ENCODE data around the gene ATP6V0E1. TPM values are rescaled to one million over a fixed set of nuclear protein-coding genes. Genes with fewer than 3 reads are reported as not detected.

The ATP6V0E1 gene
- total RNA-seq, 2 donors from 2014 or later = 156 to 193 TPM

DNA sequence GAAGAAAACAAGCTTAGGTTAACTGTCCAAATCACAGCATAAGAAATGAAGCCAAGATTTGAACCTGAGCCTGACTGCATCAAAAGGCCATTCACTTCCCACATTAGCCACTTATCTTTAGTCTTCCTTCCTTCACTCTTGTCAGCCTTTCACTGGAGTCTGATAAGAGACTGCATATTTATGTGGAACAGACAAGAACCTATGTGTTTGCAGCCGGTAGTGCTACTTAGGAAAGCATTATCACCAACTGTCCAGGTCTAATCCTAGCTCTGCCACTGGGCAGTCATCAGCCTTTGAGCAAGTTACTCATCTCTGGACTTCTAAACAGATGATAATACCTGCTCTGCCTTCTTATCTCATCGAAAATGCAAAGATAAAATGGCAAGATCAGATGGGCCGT is 12.1 kb upstream of the ATP6V0E1 start:
- no peak overlapping the region for H3K4me3 ChIP-seq
- DNase-seq (ENCODE audit: low spot score) = no peak
- no peak overlapping the region for H3K27ac ChIP-seq
- no peaks in the 10 kb centered on the region for H3K9me3 ChIP-seq
- peaks cover 10% of the 10 kb centered on the region for H3K36me3 ChIP-seq
- H3K27me3 ChIP-seq = no peaks in the 10 kb centered on the region
- TF ChIP-seq, protein P1, sequence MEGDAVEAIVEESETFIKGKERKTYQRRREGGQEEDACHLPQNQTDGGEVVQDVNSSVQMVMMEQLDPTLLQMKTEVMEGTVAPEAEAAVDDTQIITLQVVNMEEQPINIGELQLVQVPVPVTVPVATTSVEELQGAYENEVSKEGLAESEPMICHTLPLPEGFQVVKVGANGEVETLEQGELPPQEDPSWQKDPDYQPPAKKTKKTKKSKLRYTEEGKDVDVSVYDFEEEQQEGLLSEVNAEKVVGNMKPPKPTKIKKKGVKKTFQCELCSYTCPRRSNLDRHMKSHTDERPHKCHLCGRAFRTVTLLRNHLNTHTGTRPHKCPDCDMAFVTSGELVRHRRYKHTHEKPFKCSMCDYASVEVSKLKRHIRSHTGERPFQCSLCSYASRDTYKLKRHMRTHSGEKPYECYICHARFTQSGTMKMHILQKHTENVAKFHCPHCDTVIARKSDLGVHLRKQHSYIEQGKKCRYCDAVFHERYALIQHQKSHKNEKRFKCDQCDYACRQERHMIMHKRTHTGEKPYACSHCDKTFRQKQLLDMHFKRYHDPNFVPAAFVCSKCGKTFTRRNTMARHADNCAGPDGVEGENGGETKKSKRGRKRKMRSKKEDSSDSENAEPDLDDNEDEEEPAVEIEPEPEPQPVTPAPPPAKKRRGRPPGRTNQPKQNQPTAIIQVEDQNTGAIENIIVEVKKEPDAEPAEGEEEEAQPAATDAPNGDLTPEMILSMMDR (IDR thresholded peaks at IDR 0.05) = no peak
- H3K4me1 ChIP-seq = no peaks in the 10 kb centered on the region

DNA sequence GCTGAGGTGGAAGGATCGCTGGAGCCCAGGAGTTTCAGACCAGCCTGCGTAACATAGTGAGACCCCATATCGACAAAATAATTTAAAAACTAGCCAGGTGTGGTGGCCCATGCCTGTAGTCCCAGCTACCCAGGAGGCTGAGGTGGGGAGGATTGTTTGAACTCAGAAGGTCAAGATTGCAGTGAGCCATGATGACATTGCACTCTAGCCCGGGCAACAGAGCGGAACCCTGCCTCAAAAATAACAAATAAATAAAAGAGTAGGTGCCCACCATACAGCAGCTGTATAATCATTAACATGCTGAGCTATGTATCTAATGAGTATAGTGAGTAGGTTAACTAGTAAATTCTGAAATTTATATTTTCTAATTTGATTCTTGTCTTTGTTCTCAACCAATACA is 11.0 kb upstream of the ATP6V0E1 start:
- H3K4me1 ChIP-seq = no peaks in the 10 kb centered on the region
- no peak overlapping the region for H3K27ac ChIP-seq
- H3K36me3 ChIP-seq = peaks cover 10% of the 10 kb centered on the region
- H3K27me3 ChIP-seq = no peaks in the 10 kb centered on the region
- H3K4me3 ChIP-seq = no peak overlapping the region
- no peak for DNase-seq (ENCODE audit: low spot score)
- TF ChIP-seq, protein P1 (IDR thresholded peaks at IDR 0.05) = no peak
- no peaks in the 10 kb centered on the region for H3K9me3 ChIP-seq

DNA sequence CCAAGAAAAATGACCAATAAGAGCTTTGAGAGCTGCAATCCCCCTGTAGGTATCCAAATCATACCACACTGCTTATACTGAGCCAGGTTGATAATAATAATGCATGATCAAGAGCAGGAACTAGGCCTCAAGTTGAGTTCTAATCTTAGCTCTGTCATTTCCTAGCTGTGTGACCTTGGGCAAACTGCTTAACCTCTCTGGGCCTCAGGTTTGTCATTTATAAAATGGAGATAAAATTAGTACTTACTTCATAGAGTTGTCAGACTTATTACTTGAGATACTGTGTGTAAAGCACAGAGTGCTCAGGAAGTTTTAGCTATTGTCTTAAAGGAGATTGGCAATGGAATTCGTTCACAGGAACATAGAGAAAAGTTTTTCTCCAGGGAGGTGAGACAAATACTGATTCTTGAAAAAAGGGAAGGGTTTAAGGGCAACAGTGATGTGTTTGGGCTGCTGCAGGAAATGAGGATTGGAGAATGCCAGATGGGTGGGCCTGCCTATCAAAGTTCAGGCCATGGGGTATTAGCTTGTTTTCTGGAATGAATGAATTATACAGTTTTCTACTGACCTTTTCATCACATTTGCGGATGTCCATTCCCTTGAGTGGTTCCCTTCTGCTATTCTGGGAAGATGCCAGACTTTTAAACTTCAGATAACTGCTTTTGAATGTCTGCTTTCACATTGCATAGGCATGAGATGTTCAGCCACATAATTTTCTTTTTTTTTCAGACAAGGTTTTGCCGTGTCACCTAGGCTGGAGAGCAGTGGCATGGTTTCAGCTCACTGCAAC is 10.2 kb upstream of the ATP6V0E1 start:
- H3K27me3 ChIP-seq = no peaks in the 10 kb centered on the region
- no peak for DNase-seq (ENCODE audit: low spot score)
- TF ChIP-seq, protein P1 (IDR thresholded peaks at IDR 0.05) = no peak
- no peaks in the 10 kb centered on the region for H3K9me3 ChIP-seq
- no peak overlapping the region for H3K27ac ChIP-seq
- H3K36me3 ChIP-seq = peaks cover 10% of the 10 kb centered on the region
- H3K4me3 ChIP-seq = no peak overlapping the region
- H3K4me1 ChIP-seq = no peaks in the 10 kb centered on the region

DNA sequence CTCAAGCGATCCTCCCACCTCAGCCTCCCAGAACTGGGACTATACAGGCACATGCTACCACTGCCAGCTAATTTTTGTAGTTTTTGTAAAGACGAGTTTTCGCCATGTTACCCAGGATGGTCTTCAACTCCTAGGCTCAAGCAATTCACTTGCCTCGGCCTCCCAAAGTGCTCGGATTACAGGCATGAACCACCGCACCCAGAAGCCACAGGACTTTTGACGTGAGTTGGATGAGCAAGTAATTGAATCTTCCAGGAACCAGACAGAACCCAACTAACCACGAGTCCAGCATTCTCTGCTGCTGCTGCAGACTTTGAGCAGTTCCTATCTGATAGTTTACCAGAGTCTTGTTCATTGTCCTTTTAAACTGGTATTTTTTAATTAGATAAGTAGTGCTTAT is 9.6 kb upstream of the ATP6V0E1 start:
- Histone ChIP-seq H3K4me3 (no peak overlapping the region), H3K9me3 (no peaks in the 10 kb centered on the region), H3K4me1 (no peaks in the 10 kb centered on the region), H3K27ac (no peak overlapping the region), H3K36me3 (peaks cover 8% of the 10 kb centered on the region), H3K27me3 (no peaks in the 10 kb centered on the region)
- DNase-seq (ENCODE audit: low spot score) = no peak
- TF ChIP-seq, protein P1 (IDR thresholded peaks at IDR 0.05) = no peak

DNA sequence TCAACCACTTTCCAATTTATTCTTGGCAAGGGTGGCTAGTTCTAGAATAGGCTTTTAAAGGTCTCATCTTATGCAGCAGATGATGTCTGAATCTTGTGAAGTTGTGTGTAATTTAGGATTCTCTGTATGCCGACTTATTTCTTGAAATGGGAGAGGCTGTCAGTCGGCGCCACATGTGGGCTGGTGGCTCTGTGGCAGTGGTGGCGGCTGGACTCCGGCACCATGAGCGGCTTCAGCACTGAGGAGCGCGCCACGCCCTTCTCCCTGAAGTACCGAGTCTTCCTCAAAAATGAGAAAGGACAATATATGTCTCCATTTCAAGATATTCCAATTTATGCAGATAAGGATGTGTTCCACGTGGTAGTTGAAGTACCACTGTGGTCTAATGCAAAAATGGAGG is 8.3 kb upstream of the ATP6V0E1 start:
- Histone ChIP-seq H3K4me3 (no peak overlapping the region), H3K4me1 (no peaks in the 10 kb centered on the region), H3K9me3 (no peaks in the 10 kb centered on the region), H3K36me3 (no peaks in the 10 kb centered on the region), H3K27ac (no peak overlapping the region), H3K27me3 (no peaks in the 10 kb centered on the region)
- DNase-seq (ENCODE audit: low spot score) = no peak
- TF ChIP-seq, protein P1 (IDR thresholded peaks at IDR 0.05) = no peak

DNA sequence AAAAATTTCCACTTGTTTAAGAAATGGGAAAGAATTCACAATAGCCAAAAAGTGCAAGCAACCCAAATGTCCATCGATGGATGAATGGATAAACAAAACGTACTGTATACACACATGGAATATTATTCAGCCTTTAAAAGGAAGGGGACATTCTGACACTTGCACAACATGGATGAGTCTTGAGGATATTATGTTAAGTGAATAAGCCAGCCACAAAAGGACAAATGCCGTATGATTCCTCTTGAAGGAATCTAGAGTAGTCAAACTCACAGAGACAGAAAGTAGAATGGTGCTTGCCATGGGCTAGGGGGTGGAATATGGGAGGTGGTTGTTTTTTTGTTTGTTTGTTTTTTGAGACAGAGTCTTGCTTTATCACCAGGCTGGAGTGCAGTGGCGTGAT is 3.8 kb upstream of the ATP6V0E1 start:
- Histone ChIP-seq H3K4me1 (peaks cover 0 to 7% of the 10 kb centered on the region in 2 donors), H3K4me3 (no peak overlapping the region), H3K27ac (no peak overlapping the region), H3K36me3 (no peaks in the 10 kb centered on the region), H3K9me3 (no peaks in the 10 kb centered on the region), H3K27me3 (no peaks in the 10 kb centered on the region)
- TF ChIP-seq, protein P1 (IDR thresholded peaks at IDR 0.05) = no peak
- no peak for DNase-seq (ENCODE audit: low spot score)
